ENCODE results near the gene THSD4.
A peak's percentile ranks its signal among the peaks of the same experiment; 100 is the strongest.

The THSD4 gene

GRCh38 chr15:71110405-71111180 lies 4.7 kb upstream of the THSD4 start:
- H3K4me1 ChIP-seq (ENCODE audit: control insufficient read depth, insufficient read depth, low read length, poor library complexity, severe bottlenecking): no peaks in the 10 kb centered on the region
- H3K36me3 ChIP-seq (ENCODE audit: control insufficient read depth, insufficient read depth, low read length): no peaks in the 10 kb centered on the region
- no peak overlapping the region for H3K27ac ChIP-seq (ENCODE audit: insufficient read depth, low read length, poor library complexity, severe bottlenecking)
- H3K27me3 ChIP-seq (replicated peaks; ENCODE audit: control insufficient read depth, insufficient read depth, low read length, poor library complexity, severe bottlenecking): peaks cover 4% of the 10 kb centered on the region
- H3K4me3 ChIP-seq (ENCODE audit: insufficient read depth, low read depth, low read length, poor library complexity, severe bottlenecking): no peak overlapping the region
- DNase-seq: no peak
- H3K9me3 ChIP-seq (ENCODE audit: control insufficient read depth, low read length): no peaks in the 10 kb centered on the region

- H3K4me1 ChIP-seq (ENCODE audit: control insufficient read depth, insufficient read depth, low read length, poor library complexity, severe bottlenecking): peaks cover 4% of the 10 kb centered on the region
- H3K9me3 ChIP-seq (ENCODE audit: control insufficient read depth, low read length): no peaks in the 10 kb centered on the region
- H3K27me3 ChIP-seq (replicated peaks; ENCODE audit: control insufficient read depth, insufficient read depth, low read length, poor library complexity, severe bottlenecking): peaks cover 10% of the 10 kb centered on the region
- no peaks in the 10 kb centered on the region for H3K36me3 ChIP-seq (ENCODE audit: control insufficient read depth, insufficient read depth, low read length)
- H3K4me3 ChIP-seq (ENCODE audit: insufficient read depth, low read depth, low read length, poor library complexity, severe bottlenecking): no peak overlapping the region
- no peak for DNase-seq
- H3K27ac ChIP-seq (ENCODE audit: insufficient read depth, low read length, poor library complexity, severe bottlenecking): no peak overlapping the region
Measured at GRCh38 chr15:71111181-71111565, 4.1 kb upstream of the THSD4 start.

GRCh38 chr15:71111950-71112349 lies 3.3 kb upstream of the THSD4 start:
- no peak overlapping the region for H3K27ac ChIP-seq (ENCODE audit: insufficient read depth, low read length, poor library complexity, severe bottlenecking)
- H3K4me3 ChIP-seq (ENCODE audit: insufficient read depth, low read depth, low read length, poor library complexity, severe bottlenecking): no peak overlapping the region
- H3K27me3 ChIP-seq (replicated peaks; ENCODE audit: control insufficient read depth, insufficient read depth, low read length, poor library complexity, severe bottlenecking): peaks cover 14% of the 10 kb centered on the region
- DNase-seq: no peak
- no peaks in the 10 kb centered on the region for H3K9me3 ChIP-seq (ENCODE audit: control insufficient read depth, low read length)
- no peaks in the 10 kb centered on the region for H3K36me3 ChIP-seq (ENCODE audit: control insufficient read depth, insufficient read depth, low read length)
- H3K4me1 ChIP-seq (ENCODE audit: control insufficient read depth, insufficient read depth, low read length, poor library complexity, severe bottlenecking): peaks cover 4% of the 10 kb centered on the region

- DNase-seq: no peak
- Histone ChIP-seq H3K4me3 (ENCODE audit: insufficient read depth, low read depth, low read length, poor library complexity, severe bottlenecking) (no peak overlapping the region), H3K27me3 (replicated peaks; ENCODE audit: control insufficient read depth, insufficient read depth, low read length, poor library complexity, severe bottlenecking) (peaks cover 14% of the 10 kb centered on the region), H3K27ac (ENCODE audit: insufficient read depth, low read length, poor library complexity, severe bottlenecking) (no peak overlapping the region), H3K36me3 (ENCODE audit: control insufficient read depth, insufficient read depth, low read length) (no peaks in the 10 kb centered on the region), H3K9me3 (ENCODE audit: control insufficient read depth, low read length) (no peaks in the 10 kb centered on the region), H3K4me1 (ENCODE audit: control insufficient read depth, insufficient read depth, low read length, poor library complexity, severe bottlenecking) (peaks cover 4% of the 10 kb centered on the region)
Measured at GRCh38 chr15:71112429-71112828, 2.8 kb upstream of the THSD4 start.

GRCh38 chr15:71114066-71114680 lies 1.1 kb upstream of the THSD4 start:
- no peaks in the 10 kb centered on the region for H3K9me3 ChIP-seq (ENCODE audit: control insufficient read depth, low read length)
- DNase-seq: no peak
- H3K27me3 ChIP-seq (replicated peaks; ENCODE audit: control insufficient read depth, insufficient read depth, low read length, poor library complexity, severe bottlenecking): peaks cover 14% of the 10 kb centered on the region
- H3K4me3 ChIP-seq (ENCODE audit: insufficient read depth, low read depth, low read length, poor library complexity, severe bottlenecking): no peak overlapping the region
- peaks cover 4% of the 10 kb centered on the region for H3K4me1 ChIP-seq (ENCODE audit: control insufficient read depth, insufficient read depth, low read length, poor library complexity, severe bottlenecking)
- no peaks in the 10 kb centered on the region for H3K36me3 ChIP-seq (ENCODE audit: control insufficient read depth, insufficient read depth, low read length)
- H3K27ac ChIP-seq (ENCODE audit: insufficient read depth, low read length, poor library complexity, severe bottlenecking): no peak overlapping the region

GRCh38 chr15:71115567-71116351 lies 488 bp downstream of the THSD4 start:
- H3K9me3 ChIP-seq (ENCODE audit: control insufficient read depth, low read length): no peaks in the 10 kb centered on the region
- no peak overlapping the region for H3K27ac ChIP-seq (ENCODE audit: insufficient read depth, low read length, poor library complexity, severe bottlenecking)
- H3K27me3 ChIP-seq (replicated peaks; ENCODE audit: control insufficient read depth, insufficient read depth, low read length, poor library complexity, severe bottlenecking): peaks cover 14% of the 10 kb centered on the region
- no peaks in the 10 kb centered on the region for H3K36me3 ChIP-seq (ENCODE audit: control insufficient read depth, insufficient read depth, low read length)
- H3K4me3 ChIP-seq (ENCODE audit: insufficient read depth, low read depth, low read length, poor library complexity, severe bottlenecking): peak overlapping the region; percentile 36
- no peak for DNase-seq
- H3K4me1 ChIP-seq (ENCODE audit: control insufficient read depth, insufficient read depth, low read length, poor library complexity, severe bottlenecking): peaks cover 4% of the 10 kb centered on the region

GRCh38 chr15:71116366-71116765 lies 1.1 kb downstream of the THSD4 start:
- Histone ChIP-seq H3K4me3 (ENCODE audit: insufficient read depth, low read depth, low read length, poor library complexity, severe bottlenecking) (no peak overlapping the region), H3K27me3 (replicated peaks; ENCODE audit: control insufficient read depth, insufficient read depth, low read length, poor library complexity, severe bottlenecking) (peaks cover 14% of the 10 kb centered on the region), H3K27ac (ENCODE audit: insufficient read depth, low read length, poor library complexity, severe bottlenecking) (no peak overlapping the region), H3K4me1 (ENCODE audit: control insufficient read depth, insufficient read depth, low read length, poor library complexity, severe bottlenecking) (peaks cover 4% of the 10 kb centered on the region), H3K9me3 (ENCODE audit: control insufficient read depth, low read length) (no peaks in the 10 kb centered on the region), H3K36me3 (ENCODE audit: control insufficient read depth, insufficient read depth, low read length) (no peaks in the 10 kb centered on the region)
- DNase-seq: no peak

GRCh38 chr15:71116942-71117341 lies 1.7 kb downstream of the THSD4 start:
- H3K9me3 ChIP-seq (ENCODE audit: control insufficient read depth, low read length): no peaks in the 10 kb centered on the region
- peaks cover 4% of the 10 kb centered on the region for H3K4me1 ChIP-seq (ENCODE audit: control insufficient read depth, insufficient read depth, low read length, poor library complexity, severe bottlenecking)
- no peak overlapping the region for H3K4me3 ChIP-seq (ENCODE audit: insufficient read depth, low read depth, low read length, poor library complexity, severe bottlenecking)
- H3K36me3 ChIP-seq (ENCODE audit: control insufficient read depth, insufficient read depth, low read length): no peaks in the 10 kb centered on the region
- peaks cover 14% of the 10 kb centered on the region for H3K27me3 ChIP-seq (replicated peaks; ENCODE audit: control insufficient read depth, insufficient read depth, low read length, poor library complexity, severe bottlenecking)
- no peak for DNase-seq
- H3K27ac ChIP-seq (ENCODE audit: insufficient read depth, low read length, poor library complexity, severe bottlenecking): no peak overlapping the region

GRCh38 chr15:71117714-71118305 lies 2.5 kb downstream of the THSD4 start:
- Histone ChIP-seq H3K27ac (ENCODE audit: insufficient read depth, low read length, poor library complexity, severe bottlenecking) (no peak overlapping the region), H3K4me1 (ENCODE audit: control insufficient read depth, insufficient read depth, low read length, poor library complexity, severe bottlenecking) (peaks cover 4% of the 10 kb centered on the region), H3K9me3 (ENCODE audit: control insufficient read depth, low read length) (no peaks in the 10 kb centered on the region), H3K4me3 (ENCODE audit: insufficient read depth, low read depth, low read length, poor library complexity, severe bottlenecking) (no peak overlapping the region), H3K36me3 (ENCODE audit: control insufficient read depth, insufficient read depth, low read length) (no peaks in the 10 kb centered on the region), H3K27me3 (replicated peaks; ENCODE audit: control insufficient read depth, insufficient read depth, low read length, poor library complexity, severe bottlenecking) (peaks cover 14% of the 10 kb centered on the region)
- no peak for DNase-seq

All from effector memory CD4-positive, alpha-beta T cell (primary cell).